GM19240 (cell line): ENCODE results near the gene ANO6.
"Not testable (repeated sequence)": the region's sequence is repeated elsewhere in the genome, so short reads cannot be mapped to it uniquely, and the experiment has no call there.

ENCODE experiments used
- DNase-seq: peaks from one replicate; pipeline ENCODE4 v3.0.0; 2011; ENCODE audit warnings: low spot score; ENCODE audit not compliant: insufficient read length

Gene ANO6

DNA sequence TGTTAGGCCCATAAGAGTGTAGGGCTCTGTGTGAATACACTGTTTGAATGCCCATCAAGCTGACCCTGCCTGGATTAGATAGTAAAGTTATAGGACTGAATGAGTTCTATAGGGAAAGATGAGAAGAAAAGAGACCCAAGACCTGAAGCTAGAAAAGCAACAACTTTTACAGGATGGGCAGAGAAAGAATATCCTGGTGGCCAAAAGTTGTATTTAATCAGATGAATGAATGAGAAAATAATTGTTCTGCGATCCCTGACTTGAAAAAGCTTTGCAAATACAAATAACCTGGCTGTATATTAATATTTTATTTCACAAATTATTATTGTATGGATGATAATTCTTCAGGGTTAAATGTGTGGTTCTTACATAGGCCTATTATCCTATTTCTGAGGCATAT, 2.8 kb upstream of the ANO6 start:
- DNase-seq, result no peak

GRCh38 chr12:45214071-45214470, 1.8 kb upstream of the ANO6 start:
- DNase-seq, result no peak

DNA sequence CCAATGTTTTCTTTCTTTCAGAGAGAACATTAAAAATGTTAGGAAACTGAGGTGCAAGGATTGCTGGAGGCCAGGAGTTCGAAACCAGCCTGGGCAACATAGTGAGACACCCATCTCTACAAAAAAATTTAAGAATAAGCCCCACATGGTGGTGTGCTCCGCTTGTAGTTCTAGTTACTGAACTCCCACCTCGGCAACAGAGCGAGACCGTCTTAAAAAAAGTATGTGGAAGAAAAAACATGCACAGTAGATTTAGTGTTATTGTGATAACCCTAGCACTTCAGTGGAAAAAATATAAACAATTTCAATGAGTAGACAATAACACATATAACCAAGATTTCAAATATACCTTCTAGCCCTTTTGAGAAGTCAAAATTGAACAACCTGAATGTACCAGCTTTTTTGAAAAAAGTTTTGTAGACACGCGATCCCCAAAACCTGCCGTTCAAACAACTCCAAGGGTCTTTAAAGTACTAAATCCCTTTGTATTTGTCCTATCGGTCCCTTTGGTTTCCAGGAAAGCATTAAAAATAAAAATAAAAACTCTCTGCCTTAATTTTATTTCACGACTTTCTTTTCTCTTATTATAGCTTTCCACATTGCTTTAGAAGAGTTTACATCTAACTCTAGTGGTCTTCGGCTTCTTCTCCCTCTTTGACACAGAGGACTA, 1.0 kb upstream of the ANO6 start:
- DNase-seq, result no peak

DNA sequence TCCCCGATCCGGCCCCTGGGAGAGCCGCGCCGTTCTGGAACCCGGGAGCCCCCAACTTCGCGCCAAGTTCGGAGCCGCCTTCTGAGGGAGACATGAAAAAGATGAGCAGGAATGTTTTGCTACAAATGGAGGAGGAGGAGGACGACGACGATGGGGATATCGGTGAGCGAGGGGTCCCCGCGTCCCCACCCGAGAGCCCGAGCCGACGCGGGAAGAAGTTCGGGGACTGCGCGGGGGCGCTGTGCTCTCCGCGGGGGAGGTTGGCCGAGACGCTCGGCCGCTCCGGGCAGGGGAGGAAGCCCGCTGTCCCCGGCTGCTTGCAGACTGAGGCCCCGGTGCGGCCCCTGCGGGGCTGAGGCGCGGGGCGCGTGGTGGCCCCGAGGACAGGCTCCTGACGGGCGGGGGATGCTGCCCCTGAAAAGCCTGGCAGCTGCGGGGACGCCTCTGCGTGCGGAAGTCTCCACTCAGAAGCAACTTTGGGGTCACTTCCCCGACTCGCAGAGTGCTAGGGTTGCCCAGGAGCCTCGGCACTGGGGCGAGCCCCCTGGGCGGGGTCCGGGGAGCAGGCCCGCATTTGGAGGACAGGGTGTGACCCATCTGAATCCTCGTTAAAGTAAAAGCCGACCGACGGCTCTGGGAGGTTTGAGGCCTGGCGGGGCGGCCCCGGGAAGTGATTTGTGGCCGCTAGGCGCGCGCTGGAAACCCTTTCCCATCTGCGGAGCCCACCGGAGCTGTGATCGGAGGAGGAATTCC, 511 bp downstream of the ANO6 start:
- no peak for DNase-seq

DNA sequence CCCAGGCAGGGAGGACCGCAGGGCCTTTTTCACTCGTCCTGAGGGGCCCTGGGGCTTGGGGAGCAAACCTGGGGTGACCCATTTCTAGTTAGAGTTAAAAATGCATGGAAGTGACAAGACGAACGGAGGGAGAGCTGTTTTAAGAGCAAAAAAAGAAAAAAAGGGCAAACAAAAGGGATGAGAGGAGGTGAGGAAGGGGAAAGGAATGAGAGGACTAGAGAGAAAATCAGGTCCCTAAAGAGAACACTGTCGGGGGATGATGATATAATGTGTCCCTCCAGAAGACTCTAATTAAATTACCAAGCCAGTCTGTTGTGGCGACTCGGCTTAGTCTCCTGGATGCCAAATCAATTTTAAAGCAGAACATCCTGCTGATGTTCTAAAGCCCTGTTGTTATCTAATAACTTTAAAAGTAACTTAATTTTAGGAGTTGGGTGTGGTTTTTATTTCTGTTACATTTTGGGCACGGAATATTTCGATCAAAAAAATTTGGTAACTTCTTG, 1.1 kb downstream of the ANO6 start:
- DNase-seq, result no peak

DNA sequence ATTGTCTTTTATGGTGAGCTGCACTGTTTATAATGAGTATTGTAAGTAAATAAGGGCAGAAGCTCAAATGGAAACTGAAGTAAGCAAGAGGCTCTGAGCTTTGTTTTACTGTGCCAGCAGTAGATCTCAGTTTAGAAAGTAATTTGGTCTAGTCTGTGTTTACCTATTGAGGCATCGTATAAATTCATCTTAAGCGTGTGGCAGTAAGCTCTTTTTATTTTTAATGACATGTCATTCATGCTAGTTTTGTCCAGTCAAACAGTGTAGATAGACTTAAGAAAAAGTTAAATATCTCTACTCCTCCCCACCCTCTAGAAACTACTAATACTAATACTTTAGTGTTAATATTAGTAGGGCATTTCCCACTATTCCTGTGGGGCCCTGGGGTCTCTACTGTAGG, 2.0 kb downstream of the ANO6 start:
- DNase-seq, result no peak

- DNase-seq, result no peak
Observed at GRCh38 chr12:45219621-45220020, 3.7 kb downstream of the ANO6 start.

- DNase-seq, result no peak
Observed at GRCh38 chr12:45220363-45220931, 4.6 kb downstream of the ANO6 start.

GRCh38 chr12:45220969-45221368, 5.1 kb downstream of the ANO6 start:
- DNase-seq, result no peak

- no peak for DNase-seq
Observed at GRCh38 chr12:45223868-45224267, 8.0 kb downstream of the ANO6 start.

DNA sequence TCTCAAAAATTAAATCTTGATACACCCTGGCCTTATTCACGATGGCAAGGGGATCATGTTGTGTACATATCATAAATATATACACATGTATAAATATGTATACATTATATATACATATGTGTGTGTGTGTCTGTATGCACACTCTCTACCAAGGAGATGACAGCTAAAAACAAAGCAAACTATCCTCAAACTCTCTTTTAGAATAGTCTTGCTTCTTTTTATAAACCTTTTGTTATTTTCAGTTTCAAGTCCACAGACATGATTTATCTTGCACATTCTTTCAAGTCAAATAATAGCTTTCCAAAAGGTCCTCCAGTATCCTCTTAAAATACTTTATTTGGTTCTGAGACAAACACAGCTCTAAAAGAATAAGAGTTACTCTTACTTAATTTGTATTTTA, 8.4 kb downstream of the ANO6 start:
- DNase-seq, result no peak

GRCh38 chr12:45226021-45226420, 10.1 kb downstream of the ANO6 start:
- DNase-seq, result no peak

DNA sequence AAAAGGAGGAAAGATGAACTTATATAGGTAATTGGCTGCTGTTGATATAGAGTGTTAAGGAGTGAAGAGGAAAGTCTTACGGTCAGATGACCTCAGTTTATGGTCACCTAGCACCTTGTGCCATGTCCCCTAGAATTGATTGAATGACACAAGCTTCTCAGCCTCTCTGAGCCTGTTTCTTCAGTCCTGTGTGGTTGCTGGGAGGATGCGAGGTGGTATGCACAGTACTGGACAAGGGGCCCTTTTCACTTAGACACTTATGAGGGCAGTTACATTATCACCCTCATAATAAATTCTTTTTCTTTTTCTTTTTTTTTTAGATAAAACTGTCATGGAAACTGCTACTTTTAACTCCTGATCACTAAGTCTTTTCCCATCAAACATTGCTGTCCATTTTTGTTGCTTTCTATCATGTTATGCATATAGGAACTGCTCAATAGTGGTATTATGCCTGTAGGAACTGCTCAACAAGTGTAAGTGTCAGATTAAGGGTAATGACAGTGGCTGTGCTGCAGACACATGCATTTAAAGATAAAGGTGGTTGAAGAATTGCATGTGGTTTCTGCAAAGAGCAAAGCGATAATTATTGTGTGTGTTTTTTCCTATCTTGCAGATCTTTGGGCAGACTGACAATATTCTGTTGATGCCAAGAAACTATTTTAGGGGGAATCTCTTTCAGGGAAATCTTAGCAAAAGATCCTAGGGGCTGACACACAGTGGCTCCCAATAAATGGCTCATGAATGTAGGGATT, 11.6 kb downstream of the ANO6 start:
- DNase-seq, result no peak

- no peak for DNase-seq
Observed at GRCh38 chr12:45231515-45232145, 15.7 kb downstream of the ANO6 start.

- no peak for DNase-seq
Observed at GRCh38 chr12:45232146-45232755, 16.4 kb downstream of the ANO6 start.

GRCh38 chr12:45232756-45233372, 17.0 kb downstream of the ANO6 start:
- no peak for DNase-seq

- no peak for DNase-seq
Observed at GRCh38 chr12:45234139-45234865, 18.4 kb downstream of the ANO6 start.

DNA sequence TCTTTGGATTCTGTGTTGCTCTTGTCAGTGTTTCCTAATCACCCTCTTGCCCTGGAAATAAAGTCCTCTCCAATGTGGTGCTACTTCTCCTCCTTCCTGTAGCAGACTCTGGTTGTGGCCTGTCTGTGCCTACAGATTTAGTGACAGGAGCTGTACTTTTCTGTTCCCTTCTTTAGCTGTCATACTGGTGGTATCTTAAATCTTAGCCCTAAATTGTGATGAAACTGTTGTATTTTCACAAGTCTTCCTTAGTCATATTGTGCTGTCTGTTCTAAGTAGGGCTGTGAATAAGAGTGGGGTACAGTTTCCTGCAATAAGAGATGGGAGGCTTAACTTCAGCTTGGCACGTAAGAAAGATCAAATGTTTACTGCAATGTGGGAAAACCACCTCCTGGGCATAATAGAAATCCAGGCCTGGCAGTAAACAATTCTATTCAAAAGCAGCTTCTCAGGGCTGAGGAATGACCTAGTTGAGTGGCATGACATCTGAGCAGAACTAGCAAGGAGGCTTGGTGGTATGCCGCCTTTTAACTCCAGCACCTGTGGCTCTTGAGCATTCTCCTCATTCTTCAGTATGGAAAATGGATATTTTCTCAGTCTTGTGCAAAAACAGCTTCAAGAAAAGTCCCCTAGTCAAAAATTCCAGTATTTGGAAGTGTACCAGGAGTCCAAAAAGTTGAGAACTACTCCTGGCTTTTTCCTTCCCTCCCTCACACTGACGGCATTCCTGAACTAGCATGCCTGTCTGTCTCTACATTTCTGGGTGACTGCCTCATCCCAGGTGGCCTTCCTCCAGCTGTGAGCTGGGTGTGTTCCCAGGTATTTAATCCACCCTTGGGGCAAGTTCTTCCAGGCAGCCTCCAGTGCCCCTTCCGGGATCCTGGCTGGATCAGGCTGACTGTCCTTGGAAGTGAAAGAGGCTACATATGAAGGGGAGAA, 19.5 kb downstream of the ANO6 start:
- no peak for DNase-seq

DNA sequence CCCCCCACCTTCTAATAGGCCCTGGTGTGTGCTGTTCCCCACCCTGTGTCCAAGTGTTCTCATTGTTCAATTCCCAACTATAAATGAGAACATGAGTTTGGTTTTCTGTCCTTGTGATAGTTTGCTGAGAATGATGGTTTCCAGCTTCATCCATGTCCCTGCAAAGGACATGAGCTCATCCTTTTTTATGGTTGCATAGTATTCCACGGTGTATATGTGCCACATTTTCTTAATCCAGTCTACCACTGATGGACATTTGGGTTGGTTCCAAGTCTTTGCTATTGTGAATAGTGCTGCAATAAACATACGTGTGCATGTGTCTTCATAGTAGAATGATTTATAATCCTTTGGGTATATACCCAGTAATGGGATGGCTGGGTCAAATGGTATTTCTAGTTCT, 20.5 kb downstream of the ANO6 start:
- not testable (repeated sequence) for DNase-seq
